Activated CD4-positive, CD25-positive, alpha-beta regulatory T cell treated with anti-CD3 and anti-CD28 coated beads, Interleukin-2, amount 50 U/mL, for 72 hours (primary cell): ENCODE measurements around the gene MADD.
"Not testable (repeated sequence)": the region's sequence is repeated elsewhere in the genome, so short reads cannot be mapped to it uniquely, and the experiment has no call there.

ENCODE experiments used
- DNase-seq: peaks from one replicate; pipeline ENCODE4 v3.0.0; 2021

MADD gene

DNA sequence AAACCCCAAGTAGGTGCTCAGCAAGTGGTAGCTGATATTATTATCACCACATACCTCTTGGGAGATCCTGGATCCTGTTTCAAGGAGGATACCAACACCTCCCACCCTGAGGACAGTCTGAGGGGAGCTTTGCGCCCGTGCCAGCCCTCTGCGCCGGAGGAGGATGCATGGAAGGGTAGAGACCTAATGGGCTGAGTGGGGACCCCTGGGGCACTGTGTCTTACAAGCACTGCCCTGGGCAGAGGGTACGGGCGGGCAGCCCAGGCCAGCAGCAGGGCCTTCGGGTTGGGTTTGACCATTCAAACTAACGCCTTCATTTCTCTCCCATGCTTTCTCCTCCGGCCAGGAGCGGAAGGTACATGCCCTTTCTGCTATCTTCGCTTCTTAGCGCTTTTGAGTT is 56.3 kb downstream of the MADD start:
- no peak for DNase-seq

DNA sequence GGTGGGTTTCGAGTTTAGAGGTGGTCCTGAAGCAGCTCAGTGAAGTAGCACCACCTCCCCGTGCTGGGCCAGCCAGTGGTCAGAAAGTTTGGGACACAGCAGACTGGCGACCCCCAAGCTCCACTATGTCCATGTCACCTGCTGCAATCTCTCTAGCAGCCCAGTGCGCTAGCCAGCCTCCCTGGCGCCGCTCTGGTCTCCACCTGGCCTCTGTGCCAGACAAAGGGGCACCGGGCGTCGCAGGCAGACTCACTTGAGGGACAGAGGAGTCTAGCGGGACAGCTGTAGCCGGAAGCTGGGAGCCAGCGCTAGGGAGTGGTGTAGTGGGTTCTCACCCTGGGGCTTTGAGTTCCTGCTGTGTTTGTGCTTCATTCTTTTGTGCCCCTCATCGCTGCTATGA is 57.1 kb downstream of the MADD start:
- DNase-seq = no peak

DNA sequence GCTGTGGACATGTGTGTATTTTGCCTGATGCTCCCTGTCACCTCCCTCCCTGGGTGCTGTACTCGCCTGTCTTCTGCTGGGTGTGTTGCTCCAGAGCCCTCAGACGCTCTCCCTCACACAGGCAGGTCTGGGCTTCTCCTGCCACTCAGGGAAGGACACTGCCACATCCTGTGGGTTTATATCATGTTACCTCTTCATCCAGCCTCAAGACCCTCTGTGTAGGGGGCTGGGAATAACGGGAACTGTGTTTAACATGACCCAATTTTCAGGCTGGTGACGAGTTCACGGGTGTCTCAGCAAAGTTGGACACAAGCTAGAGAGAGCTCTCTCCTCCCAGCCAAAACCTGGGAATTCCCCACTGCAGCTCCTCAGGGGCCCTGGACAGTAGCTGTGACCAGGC is 58.0 kb downstream of the MADD start:
- DNase-seq = no peak

DNA sequence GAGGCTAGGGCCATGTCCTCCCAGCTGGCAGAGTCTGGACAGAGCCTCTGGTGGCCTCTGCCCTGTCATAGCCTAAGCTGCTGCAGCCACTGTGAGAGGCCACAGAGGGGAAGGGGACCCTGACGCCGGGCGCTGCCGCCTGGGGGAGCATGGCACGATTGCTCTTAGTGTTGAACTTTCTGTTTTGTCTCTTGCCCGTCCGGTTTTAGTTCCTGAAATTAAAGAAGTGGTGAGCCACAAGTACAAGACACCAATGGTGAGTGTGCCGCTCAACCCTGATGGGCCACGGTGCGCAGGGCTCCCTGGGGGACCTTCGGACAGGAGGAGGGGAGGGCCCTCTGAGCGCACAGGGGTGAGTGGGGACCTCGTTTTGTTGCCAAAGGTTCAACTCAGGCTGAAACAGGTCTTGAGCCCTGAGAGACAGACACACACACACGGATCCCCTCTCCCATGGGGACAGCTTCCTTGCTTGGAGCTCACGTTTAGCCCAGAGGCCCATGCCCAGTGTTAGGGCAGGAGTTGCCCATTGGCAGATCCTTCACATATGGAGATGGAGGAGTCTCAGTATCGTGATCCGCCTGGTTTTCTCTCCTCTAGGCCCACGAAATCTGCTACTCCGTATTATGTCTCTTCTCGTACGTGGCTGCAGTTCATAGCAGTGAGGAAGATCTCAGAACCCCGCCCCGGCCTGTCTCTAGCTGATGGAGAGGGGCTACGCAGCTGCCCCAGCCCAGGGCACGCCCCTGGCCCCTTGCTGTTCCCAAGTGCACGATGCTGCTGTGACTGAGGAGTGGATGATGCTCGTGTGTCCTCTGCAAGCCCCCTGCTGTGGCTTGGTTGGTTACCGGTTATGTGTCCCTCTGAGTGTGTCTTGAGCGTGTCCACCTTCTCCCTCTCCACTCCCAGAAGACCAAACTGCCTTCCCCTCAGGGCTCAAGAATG is 58.8 kb downstream of the MADD start:
- no peak for DNase-seq

DNA sequence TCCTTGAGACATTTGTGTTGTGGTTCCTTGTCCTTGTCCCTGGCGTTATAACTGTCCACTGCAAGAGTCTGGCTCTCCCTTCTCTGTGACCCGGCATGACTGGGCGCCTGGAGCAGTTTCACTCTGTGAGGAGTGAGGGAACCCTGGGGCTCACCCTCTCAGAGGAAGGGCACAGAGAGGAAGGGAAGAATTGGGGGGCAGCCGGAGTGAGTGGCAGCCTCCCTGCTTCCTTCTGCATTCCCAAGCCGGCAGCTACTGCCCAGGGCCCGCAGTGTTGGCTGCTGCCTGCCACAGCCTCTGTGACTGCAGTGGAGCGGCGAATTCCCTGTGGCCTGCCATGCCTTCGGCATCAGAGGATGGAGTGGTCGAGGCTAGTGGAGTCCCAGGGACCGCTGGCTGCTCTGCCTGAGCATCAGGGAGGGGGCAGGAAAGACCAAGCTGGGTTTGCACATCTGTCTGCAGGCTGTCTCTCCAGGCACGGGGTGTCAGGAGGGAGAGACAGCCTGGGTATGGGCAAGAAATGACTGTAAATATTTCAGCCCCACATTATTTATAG is 59.6 kb downstream of the MADD start:
- DNase-seq = no peak

DNA sequence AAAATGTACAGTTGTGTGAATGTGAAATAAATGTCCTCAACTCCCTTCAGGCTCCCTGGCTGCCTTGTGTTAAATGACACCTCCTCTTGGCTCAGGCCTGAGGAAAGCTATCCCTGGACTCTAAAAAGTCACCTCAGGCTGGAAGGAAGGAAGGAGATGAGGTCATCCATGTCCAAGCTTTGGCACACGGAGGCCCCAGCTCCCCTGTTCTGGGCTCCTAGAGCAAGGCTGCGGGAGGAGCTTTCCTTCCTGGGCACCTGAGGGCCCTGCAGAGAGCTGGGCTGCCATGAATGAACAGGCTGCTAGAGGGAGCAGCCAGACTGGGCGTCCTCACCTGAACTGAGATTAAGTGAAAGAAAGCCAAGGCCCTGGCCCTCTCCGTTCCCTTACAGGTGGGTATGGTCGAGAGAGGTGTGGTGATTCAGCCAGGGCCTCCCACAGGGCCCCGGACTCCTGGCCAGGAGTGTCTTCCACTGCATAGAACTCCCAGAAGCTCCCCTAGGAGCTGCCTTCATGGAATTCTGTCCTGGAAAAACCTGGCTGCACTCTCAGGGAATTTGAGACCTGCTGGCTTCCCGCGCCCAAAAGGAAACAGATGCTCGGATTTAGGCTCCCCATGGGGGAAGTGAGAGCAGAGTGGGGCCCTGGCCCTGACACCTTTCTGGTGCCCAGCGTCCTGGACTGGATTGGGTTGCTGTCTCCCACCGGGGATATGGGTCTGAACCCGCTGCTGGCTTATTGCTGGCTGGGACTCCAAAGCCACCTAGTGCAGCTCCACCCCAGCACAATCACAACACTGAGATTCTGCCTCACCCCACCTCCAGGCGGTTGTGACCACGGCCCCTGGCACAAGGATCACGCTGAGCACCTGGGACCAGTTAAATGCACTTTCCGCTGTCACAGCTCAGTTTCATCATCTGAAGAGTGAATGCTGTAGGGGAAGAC is 60.3 kb downstream of the MADD start:
- no peak for DNase-seq

DNA sequence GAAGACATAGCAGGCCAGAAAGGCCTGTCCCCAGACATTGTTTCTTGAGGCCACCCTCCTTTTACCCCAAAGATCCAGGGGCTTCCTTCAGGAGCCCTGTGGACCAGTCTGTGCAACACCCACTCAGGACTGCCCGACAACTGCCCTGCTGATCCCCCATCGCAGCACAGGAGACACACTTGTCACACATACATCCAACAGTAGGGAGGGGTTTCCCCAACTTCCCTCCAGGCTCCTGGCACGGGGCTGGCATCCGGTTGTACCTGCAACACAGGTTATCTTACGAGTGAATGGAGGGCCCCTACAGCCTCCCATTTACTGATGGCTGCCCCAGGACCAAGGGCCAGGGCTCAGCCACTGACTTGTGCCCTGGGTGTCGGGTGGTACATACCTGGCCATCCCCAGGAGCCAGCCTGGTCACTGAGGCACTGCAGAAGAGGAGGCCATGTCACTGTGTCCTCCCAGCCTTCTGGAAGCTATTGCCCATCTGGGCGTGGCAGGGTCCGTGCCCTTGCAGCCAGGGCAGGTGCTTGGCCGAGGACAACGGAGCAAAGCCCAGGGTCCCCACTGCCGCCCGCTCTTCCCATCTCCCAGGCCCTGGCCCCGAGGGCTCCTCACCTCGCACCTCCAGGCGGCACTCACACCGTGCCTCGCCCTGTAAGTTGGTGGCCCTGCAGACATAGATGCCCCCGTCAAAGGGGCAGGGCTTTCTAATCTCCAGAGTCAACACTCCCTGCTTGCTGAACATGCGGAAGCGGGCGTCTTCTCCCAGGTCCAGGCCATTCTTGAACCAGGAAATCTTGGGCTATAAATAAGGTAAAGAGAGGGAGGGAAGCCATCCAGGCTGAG is 61.7 kb downstream of the MADD start:
- no peak for DNase-seq

DNA sequence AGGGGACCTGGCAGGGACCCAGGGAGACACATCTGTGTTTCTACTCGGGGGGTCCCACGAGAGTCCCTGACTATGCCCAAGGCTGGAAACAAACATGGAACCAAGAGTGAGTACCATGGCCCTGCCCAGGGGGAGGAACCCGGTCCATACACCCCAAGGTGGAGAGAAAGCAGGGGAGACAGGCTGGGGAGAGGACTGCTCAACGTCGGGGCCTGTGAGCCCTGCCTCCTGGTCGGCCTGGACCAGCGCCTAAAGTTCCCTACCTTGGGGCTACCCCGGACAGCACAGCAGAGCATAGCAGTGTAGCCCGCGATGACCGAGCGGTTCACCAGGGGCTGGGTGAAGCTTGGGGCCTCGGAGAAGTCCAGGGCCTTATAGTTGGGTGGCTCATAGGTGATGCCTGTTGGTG is 62.4 kb downstream of the MADD start:
- no peak for DNase-seq

DNA sequence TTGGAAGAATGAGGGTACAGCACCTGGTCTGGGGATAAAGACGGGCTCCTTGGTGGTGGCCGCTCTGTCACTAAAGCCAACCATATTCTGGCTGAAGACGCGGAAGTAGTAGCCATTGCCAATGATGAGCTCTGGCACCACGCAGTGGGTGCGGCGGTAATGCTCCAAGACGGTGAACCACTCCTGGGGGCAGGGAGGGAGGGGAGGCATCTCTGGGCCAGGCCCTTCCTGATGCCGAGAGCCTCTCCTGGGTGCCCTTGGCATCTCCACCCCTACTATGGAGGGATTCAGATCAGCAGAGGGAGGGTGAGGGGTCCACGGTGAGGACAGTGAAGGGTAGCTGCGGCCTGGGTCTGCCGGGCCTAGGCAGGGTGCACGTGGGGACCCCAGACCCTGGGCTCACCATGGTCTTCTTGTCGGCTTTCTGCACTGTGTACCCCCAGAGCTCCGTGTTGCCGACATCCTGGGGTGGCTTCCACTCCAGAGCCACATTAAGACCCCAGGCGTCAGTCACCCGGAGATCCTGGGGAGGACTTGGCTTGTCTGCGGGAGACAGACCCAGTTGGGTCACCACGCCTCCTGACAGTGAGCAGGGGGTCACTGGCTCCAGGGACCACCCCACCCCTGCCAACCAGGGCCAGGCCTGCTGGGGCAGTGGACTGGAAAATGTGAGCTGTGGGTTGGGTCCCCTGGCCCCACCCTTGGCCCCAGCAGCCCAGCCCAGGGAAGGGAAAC is 63.0 kb downstream of the MADD start:
- DNase-seq = no peak

DNA sequence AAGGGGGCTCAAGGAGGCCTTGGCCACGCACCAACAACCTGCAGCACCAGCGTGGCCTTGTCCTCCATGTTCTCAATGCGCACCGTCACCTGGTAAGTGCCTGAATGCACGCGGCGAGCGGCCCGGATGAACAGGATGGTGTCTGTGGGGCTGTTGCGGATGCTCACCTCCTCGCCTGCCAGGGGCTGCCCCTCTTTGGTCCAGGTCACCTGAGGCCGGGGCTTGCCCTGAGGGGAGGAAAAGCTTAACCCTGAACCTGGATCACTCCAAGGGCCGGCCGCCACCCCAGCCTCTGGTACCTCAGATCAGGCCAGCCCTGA is 63.6 kb downstream of the MADD start:
- DNase-seq = no peak

DNA sequence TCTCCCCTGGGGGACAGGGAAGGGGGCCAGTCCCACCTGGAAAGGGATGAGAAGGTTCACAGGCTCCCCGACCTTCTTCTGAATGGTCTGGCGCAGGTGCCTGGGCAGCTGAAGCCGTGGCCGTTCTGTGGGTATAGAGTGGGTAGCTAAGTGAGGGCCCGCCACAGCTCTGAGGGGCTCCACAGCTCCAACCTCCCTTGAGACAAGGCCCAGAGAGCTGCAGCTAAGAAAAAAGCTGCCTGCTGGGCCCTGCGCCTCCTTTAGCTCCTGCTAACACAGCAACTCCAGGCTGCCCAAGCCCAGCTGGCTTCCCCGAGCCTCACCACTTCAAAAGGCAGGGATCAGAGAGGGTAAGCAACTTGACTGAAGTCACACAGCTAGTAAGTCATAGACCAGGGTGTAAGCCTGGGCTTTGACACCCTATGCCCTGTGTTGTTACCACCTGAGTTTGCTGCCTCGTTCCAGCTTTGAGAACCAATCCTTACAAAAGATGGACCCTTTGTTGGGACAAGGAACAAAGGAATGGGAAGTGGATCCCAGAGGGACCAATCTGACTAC is 64.0 kb downstream of the MADD start:
- DNase-seq = no peak

DNA sequence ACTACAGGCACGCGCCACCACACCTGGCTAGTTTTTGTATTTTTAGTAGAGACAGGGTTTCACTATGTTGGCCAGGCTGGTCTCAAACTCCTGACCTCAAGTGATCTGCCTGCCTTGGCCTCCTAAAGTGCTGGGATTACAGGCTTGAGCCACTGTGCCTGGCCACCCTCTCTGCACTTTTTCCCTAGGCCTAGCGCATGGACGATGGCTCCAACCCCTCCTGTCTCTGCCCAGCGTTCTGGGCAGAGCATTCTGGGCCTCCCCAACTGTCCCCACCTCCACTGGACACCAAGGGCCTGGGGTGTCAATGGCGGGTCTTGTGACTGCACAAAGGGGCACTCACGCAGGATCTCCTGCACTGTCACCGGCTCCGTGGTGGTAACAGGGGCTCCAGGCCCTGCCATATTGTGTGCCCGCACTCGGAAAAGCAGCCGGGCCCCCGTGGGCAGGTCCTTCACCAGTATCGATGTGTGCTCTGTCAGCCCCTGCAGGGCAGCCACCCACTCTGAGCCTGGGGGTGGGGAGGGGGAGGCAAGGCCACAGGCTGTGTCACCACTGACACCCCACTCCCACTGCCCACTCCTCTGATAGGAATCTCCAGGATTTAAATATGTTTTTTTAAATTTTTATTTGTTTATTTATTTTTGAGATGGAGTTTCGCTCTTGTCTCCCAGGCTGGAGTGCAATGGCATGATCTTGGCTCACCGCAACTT is 64.9 kb downstream of the MADD start:
- not testable (repeated sequence) for DNase-seq

DNA sequence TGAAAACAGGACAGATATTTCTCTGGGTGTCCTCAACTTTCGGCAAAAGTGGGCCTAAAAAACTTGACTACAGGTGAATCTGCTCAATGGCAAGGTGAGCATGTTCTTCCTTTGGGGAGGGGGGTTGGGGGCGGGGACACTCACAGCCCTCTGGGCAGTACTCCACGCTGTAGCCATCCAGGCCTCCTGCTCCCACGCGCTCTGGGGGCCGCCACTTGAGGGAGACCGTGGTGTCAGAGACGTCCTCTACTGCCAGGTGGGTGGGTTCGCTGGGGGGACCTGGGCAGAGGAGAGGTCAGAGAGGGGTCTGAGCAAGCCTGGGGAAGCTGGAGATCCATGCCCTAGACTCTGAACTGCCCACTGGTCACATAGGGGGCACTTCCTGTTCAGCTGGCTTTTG is 65.8 kb downstream of the MADD start:
- no peak for DNase-seq

DNA sequence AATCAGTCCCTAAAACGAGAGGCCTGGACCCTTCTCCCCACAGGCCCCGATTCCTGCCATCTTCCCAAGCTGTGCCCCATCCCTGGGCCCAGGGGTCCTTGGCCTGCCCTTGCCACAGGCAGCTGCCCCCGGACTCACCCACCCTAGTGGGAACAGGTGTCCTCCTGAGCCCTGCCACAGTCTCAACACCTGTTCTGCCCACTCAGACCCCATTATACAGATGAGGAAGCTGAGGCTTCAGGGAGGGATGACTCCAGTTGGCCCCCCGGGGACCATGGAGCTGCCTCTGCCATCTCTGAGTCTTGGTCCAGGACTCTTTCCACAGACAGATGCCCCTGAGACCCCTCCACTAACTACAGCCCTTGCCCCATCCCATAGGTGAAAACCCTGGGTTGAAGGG is 66.7 kb downstream of the MADD start:
- no peak for DNase-seq

DNA sequence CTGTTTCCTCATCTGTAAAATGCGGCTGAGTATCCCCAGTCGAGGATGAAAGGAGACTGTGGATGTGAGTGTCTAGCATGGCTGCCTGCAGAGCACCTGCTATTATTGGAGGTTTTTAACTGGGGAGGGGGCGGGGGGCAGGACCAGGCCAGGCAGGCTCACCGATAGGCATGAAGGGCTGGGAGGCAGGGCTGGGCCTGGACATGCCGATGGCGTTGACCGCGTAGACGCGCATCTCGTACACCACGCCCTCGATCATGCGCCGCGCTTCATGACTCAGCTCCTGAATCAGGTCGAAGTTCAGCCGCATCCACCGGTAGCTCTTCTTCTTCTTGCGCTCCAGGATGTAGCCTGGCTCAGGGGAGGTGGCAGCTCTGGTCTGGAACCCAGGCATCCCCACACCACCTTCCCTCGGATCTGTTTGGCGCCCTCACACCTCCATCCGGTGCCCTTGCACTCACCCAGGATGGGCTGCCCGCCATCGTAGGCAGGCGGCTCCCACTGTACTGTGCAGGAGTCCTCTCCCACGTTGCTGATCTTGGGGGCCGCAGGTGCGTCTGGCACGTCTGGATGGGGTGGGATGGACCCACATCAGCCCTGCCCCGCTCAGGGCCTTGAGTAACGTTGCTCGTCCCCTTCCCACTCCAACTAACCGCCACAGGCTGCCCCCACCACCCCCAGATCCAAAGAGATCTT is 67.4 kb downstream of the MADD start:
- no peak for DNase-seq

DNA sequence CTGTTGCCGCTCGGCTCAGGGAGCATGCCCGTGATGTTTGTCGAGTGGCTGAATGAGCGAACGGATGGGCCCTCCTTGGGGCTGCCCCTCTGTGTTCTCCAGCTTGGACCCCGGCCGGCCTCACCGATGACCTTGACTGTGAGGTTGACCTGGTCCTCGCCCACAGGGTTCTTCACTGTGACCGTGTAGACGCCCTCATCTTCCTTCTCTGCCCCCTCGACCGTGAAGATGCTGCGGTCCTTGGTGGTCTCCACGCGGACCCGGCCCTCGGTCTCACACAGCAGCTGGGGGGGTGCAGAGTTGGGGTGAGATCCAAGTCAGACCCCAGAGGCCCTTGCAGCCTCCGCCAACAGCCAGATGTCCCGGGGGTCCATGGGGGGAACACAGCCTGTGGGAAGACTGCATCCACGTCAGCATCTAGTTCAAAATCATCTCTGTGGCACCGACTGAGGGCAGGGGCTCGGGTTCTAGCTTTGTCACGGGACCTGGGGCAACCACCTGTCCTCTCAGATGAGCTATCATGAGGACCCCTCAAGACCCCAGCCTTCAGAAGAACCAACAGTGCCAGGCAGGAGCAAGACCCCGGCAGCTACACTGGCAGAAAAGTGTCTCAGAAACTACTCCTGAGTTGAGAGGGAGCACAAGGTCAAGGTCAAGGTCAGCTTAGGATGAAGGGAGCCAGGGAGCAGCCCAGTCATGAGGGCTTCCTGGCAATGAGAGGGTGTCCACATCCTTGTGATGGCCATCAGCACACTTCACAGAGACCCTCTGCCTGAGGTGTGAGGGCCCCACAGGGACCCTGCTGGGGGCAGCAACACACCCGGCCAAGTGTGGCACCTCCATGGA is 68.7 kb downstream of the MADD start:
- no peak for DNase-seq

DNA sequence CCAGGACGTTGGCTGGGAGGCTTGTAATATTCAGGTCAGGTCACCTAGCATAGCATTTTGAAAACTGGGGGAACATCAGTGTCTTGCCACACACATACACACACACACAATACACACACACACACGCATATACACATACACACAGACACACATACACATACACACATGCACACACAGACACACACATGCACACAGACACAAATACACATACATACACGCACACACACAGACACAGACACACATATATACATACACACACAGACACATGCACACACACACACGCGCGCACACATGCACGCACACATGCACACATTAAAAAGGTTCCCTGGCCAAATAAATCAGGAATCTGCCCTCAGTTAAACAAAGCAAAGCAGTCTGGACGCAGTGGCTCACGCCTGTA is 70.1 kb downstream of the MADD start:
- DNase-seq = no peak

DNA sequence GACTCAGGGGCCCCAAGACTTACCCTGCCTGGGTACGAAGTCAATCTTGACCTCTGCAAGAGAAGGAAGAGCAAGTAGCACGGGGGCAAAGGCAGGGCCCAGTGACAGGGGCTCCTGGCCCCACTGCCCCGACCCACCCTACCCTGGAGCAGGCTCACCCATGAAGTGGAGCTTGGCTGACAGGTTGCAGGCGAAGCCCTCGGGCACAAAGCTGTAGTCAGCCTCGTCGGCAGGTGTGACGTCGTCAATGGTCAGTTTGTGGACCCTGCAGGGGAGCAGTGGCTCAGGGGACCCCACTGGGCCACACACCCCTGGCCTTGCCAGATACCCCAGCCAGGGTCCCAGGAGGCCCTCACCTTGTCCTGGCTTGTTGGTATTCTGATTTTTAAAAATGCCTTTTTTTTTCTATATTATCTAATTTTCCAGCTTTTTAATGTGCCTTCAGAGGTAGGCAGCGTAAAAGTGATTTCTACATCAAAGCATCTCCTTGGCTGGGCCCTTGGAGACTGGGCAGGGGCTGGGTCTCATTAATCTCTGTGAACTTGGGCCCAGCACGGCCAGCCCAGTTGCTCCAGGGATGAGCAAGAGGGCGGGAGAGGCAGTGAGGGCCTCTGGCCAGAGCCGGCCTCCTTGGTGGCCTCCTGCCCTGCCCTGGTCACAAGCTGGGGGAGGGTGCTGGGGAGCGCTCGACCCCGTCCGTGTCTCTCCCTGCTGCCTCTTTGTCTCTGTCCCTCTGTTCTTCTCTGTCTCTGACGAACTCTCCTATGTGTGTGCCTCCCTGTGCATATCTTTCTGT is 71.2 kb downstream of the MADD start:
- no peak for DNase-seq
